HEK293 (cell line): ENCODE data around the gene RHOBTB3.

ENCODE experiments used
- IKZF3 ChIP-seq: fragments of 450-650 bp; IDR thresholded peaks from 2 replicates; pipeline ENCODE4 v1.5.0; 2018; ENCODE audit warnings: missing biosample characterization, mild to moderate bottlenecking, missing genetic modification characterization, moderate library complexity
- KLF10 ChIP-seq: fragments of 450-650 bp; IDR thresholded peaks from 2 replicates; pipeline ENCODE4 v1.5.1; 2018; ENCODE audit warnings: missing biosample characterization, mild to moderate bottlenecking, missing genetic modification characterization
- SCRT1 ChIP-seq: fragments of 450-650 bp; formaldehyde crosslinking; IDR thresholded peaks from 2 replicates; pipeline ENCODE4 v1.5.1; 2016; ENCODE audit warnings: missing biosample characterization, missing genetic modification characterization, borderline replicate concordance
- SCRT2 ChIP-seq: fragments of 450-650 bp; formaldehyde crosslinking; IDR thresholded peaks from 2 replicates; pipeline ENCODE4 v1.5.1; 2016; ENCODE audit warnings: missing biosample characterization, missing genetic modification characterization
- ZBTB17 ChIP-seq: fragments of 450-650 bp; formaldehyde crosslinking; IDR thresholded peaks from 2 replicates; pipeline ENCODE4 v1.5.1; 2016; ENCODE audit warnings: missing biosample characterization, missing genetic modification characterization
- ZBTB20 ChIP-seq: fragments of 450-650 bp; formaldehyde crosslinking; IDR thresholded peaks from 2 replicates; pipeline ENCODE4 v1.5.1; 2016; ENCODE audit warnings: missing biosample characterization, missing genetic modification characterization
- ZBTB26 ChIP-seq: fragments of 450-650 bp; formaldehyde crosslinking; optimal IDR thresholded peaks from 2 replicates; pipeline ENCODE3; 2016; ENCODE audit warnings: missing biosample characterization, mild to moderate bottlenecking, missing genetic modification characterization
- ZBTB48 ChIP-seq: fragments of 450-650 bp; formaldehyde crosslinking; IDR thresholded peaks from 2 replicates; pipeline ENCODE4 v1.5.1; 2016; ENCODE audit warnings: missing biosample characterization, missing genetic modification characterization
- ZBTB49 ChIP-seq: fragments of 450-650 bp; formaldehyde crosslinking; IDR thresholded peaks from 2 replicates; pipeline ENCODE4 v1.5.1; 2016; ENCODE audit warnings: missing biosample characterization, missing genetic modification characterization, low read depth
- ZBTB6 ChIP-seq: fragments of 450-650 bp; formaldehyde crosslinking; IDR thresholded peaks from 2 replicates; pipeline ENCODE4 v1.5.1; 2017; ENCODE audit warnings: missing biosample characterization, missing genetic modification characterization
- ZBTB7A ChIP-seq: fragments of 450-650 bp; formaldehyde crosslinking; IDR thresholded peaks from 2 replicates; pipeline ENCODE4 v1.5.1; 2016; ENCODE audit warnings: low read depth, missing biosample characterization, missing genetic modification characterization
- ZFP69B ChIP-seq: fragments of 450-650 bp; formaldehyde crosslinking; IDR thresholded peaks from 2 replicates; pipeline ENCODE4 v1.5.1; 2016; ENCODE audit warnings: missing biosample characterization, missing genetic modification characterization
- ZNF16 ChIP-seq: fragments of 450-650 bp; formaldehyde crosslinking; IDR thresholded peaks from 2 replicates; pipeline ENCODE4 v1.5.1; 2016; ENCODE audit warnings: low read depth, missing biosample characterization, missing genetic modification characterization
- ZNF433 ChIP-seq: fragments of 450-650 bp; formaldehyde crosslinking; IDR thresholded peaks from 2 replicates; pipeline ENCODE4 v1.5.1; 2016; ENCODE audit warnings: missing biosample characterization, missing genetic modification characterization, low read depth
- ZNF449 ChIP-seq: fragments of 450-650 bp; formaldehyde crosslinking; IDR thresholded peaks from 2 replicates; pipeline ENCODE4 v1.5.1; 2017; ENCODE audit warnings: missing biosample characterization, mild to moderate bottlenecking, missing genetic modification characterization, moderate library complexity
- ZNF488 ChIP-seq: fragments of 450-650 bp; formaldehyde crosslinking; IDR thresholded peaks from 2 replicates; pipeline ENCODE4 v1.5.1; 2016; ENCODE audit warnings: missing biosample characterization, missing genetic modification characterization
- ZNF501 ChIP-seq: fragments of 450-650 bp; formaldehyde crosslinking; IDR thresholded peaks from 2 replicates; pipeline ENCODE4 v1.5.1; 2016; ENCODE audit warnings: missing biosample characterization, missing genetic modification characterization
- ZNF571 ChIP-seq: fragments of 450-650 bp; formaldehyde crosslinking; IDR thresholded peaks from 2 replicates; pipeline ENCODE4 v1.5.0; 2017; ENCODE audit warnings: missing biosample characterization, missing genetic modification characterization
- ZNF621 ChIP-seq: fragments of 450-650 bp; formaldehyde crosslinking; IDR thresholded peaks from 2 replicates; pipeline ENCODE4 v1.5.1; 2017; ENCODE audit warnings: missing biosample characterization, missing genetic modification characterization
- ZNF660 ChIP-seq: fragments of 450-650 bp; IDR thresholded peaks from 2 replicates; pipeline ENCODE4 v1.5.1; 2018; ENCODE audit warnings: missing biosample characterization, mild to moderate bottlenecking, missing genetic modification characterization
- ZNF692 ChIP-seq: fragments of 450-650 bp; formaldehyde crosslinking; IDR thresholded peaks from 2 replicates; pipeline ENCODE4 v1.5.1; 2016; ENCODE audit warnings: missing biosample characterization, missing genetic modification characterization
- ZSCAN30 ChIP-seq: fragments of 450-650 bp; IDR thresholded peaks from 2 replicates; pipeline ENCODE4 v1.5.1; 2018; ENCODE audit warnings: missing biosample characterization, mild to moderate bottlenecking, missing genetic modification characterization, moderate library complexity

Gene RHOBTB3

GRCh38 chr5:95709967-95710650 is 21.0 kb upstream of the RHOBTB3 start (continued):
- TF ChIP-seq ZBTB49 (no peak), ZBTB48 (tag by site-specific recombination) (no peak), ZBTB26 (tag by site-specific recombination) (no peak), ZNF449 (tag by site-specific recombination) (no peak), SCRT2 (tag by site-specific recombination) (peak; percentile 70), ZBTB6 (no peak), ZBTB17 (no peak), ZNF488 (no peak), ZNF621 (tag by site-specific recombination) (no peak), ZNF501 (0 out of 2 replicates have a peak, but pooled peaks have one; percentile 25), ZFP69B (tag by site-specific recombination) (peak; percentile 60; the same call in 1 of the 2 replicates), ZNF692 (peak; percentile 66), ZSCAN30 (tag by site-specific recombination) (peak; percentile 92), SCRT1 (tag by site-specific recombination) (no peak), ZBTB7A (tag by site-specific recombination) (no peak), ZBTB20 (tag by site-specific recombination) (0 out of 2 replicates have a peak, but pooled peaks have one; percentile 3), ZNF16 (tag by site-specific recombination) (peak; percentile 78), ZNF660 (tag by site-specific recombination) (no peak), ZNF571 (tag by site-specific recombination) (no peak), IKZF3 (tag by site-specific recombination) (peak; percentile 51), ZNF433 (tag by site-specific recombination) (no peak), KLF10 (no peak)
